ENCODE measurements around the gene PSENEN.
"Not testable (repeated sequence)": the region's sequence is repeated elsewhere in the genome, so short reads cannot be mapped to it uniquely, and the experiment has no call there.

Gene PSENEN

DNA sequence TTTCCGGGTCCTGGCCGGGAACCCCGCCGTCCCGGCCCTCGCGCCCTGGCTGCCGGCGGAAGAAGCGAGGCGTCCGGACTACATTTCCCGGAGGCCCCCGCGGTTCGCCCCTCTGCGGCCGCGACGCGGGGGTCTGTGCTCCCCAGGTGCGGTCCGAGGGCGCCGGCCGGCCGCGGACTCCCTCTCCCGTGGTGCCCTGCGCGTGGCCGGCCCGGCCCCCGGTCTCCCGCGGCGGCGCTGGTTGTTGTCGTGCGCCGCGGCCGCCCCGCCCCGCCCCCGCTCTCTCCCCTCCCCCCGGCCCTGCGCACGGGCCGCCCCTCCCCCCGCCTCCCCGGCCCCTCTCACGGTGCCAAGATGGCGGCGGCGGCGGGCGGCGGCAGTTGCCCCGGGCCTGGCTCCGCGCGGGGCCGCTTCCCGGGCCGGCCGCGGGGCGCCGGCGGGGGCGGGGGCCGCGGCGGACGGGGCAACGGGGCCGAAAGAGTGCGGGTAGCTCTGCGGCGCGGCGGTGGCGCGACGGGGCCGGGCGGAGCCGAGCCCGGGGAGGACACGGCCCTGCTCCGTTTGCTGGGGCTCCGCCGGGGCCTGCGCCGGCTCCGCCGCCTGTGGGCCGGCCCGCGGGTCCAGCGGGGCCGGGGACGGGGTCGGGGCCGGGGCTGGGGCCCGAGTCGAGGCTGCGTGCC is 27.6 kb upstream of the PSENEN start, which contains the start of gene KMT2B:
Gene KMT2B (plus strand): TSS at position 339 of the 680 bp plus-strand sequence. CDS start 16 bp downstream, at position 355.
- Histone ChIP-seq H3K4me3 (peak within 1 kb of the TSS; percentile 71 to 97 (median 91)), H3K27ac (peak within 1 kb of the TSS; percentile 83 to 97 (median 93))

DNA sequence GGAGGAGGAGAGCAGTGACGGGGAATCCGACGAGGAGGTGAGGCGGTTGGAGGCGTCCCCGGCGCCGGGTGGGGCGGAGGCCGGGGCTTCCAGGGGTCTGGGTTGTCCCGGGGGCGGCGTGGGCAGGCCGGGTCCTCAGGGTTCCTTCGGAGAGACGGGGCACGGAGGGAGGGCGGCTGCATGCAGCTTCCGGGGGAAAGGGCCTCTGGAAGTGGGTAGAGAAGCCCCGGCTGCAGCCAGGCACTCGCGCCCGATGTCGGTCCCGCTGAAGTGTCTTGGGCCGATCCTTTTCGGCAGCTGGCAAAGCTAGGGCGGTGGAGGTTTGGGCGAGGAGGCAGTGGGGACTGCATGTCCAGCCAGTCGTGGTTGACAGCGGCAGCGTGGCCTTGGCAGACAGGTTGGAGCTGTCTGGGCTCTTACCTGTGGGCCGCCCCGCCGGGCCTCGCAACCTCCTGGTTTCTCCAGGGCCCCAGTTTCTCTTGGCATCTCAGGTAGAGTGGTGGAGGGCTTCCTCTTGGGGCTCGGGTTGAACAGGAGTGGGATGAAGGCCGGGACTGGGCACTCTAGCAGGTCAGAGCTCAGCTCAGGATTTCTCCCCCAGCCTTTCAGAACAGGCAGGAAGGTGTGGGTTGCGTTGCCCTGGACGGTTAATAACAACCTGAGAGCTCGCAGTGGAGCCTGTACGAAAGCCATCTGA is 27.0 kb upstream of the PSENEN start:
- H3K4me3 ChIP-seq = peak overlapping the region; percentile 71 to 95 (median 86)
- H3K27ac ChIP-seq = peak overlapping the region; percentile 81 to 97 (median 93)

DNA sequence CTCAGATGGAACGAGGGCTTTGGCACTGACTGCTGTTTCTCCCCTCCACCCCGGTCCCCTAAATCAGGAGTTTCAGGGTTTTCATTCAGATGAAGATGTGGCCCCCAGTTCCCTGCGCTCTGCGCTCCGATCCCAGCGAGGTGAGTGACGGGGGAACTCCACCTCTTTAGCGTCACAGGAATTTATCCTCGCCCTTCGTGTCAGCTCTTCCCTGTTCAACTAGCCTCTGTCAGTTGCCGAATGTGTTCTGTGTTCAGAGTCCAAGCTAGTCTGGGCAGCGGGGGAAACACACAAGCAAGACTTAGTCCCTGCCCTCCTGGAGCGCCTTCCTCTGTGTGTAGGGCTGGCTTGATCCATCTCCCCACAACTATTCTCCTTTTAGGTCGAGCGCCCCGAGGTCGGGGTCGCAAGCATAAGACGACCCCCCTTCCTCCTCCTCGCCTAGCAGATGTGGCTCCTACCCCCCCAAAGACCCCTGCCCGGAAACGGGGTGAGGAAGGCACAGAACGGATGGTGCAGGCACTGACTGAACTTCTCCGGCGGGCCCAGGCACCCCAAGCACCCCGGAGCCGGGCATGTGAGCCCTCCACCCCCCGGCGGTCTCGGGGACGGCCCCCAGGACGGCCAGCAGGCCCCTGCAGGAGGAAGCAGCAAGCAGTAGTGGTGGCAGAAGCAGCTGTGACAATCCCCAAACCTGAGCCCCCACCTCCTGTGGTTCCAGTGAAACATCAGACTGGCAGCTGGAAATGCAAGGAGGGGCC is 25.9 kb upstream of the PSENEN start:
- H3K27ac ChIP-seq = peak overlapping the region in 6 of 21 experiments; percentile 82 to 95 (median 94)
- H3K4me3 ChIP-seq = peak overlapping the region in 2 of 7 experiments; percentile 91 to 92

DNA sequence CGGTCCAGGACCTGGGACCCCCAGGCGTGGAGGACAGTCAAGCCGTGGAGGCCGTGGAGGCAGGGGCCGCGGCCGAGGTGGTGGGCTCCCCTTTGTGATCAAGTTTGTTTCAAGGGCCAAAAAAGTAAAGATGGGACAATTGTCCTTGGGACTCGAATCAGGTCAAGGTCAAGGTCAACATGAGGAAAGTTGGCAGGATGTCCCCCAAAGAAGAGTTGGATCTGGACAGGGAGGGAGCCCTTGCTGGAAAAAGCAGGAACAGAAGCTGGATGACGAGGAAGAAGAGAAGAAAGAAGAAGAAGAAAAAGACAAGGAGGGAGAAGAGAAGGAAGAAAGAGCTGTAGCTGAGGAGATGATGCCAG is 25.3 kb upstream of the PSENEN start:
- Histone ChIP-seq H3K27ac (no peak overlapping the region), H3K4me3 (no peak overlapping the region)

DNA sequence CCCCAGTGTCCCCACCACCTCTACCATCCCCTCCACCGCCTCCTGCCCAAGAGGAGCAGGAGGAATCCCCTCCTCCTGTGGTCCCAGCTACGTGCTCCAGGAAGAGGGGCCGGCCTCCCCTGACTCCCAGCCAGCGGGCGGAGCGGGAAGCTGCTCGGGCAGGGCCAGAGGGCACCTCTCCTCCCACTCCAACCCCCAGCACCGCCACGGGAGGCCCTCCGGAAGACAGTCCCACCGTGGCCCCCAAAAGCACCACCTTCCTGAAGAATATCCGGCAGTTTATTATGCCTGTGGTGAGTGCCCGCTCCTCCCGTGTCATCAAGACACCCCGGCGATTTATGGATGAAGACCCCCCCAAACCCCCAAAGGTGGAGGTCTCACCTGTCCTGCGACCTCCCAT is 24.8 kb upstream of the PSENEN start:
- Histone ChIP-seq H3K4me3 (no peak overlapping the region), H3K27ac (no peak overlapping the region)

DNA sequence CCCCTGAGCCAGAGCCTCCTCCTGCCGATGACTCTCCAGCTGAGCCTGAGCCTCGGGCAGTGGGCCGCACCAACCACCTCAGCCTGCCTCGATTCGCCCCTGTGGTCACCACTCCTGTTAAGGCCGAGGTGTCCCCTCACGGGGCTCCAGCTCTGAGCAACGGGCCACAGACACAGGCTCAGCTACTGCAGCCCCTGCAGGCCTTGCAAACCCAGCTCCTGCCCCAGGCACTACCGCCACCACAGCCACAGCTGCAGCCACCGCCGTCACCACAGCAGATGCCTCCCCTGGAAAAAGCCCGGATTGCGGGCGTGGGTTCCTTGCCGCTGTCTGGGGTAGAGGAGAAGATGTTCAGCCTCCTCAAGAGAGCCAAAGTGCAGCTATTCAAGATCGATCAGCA is 24.1 kb upstream of the PSENEN start:
- Histone ChIP-seq H3K4me3 (no peak overlapping the region), H3K27ac (no peak overlapping the region)

DNA sequence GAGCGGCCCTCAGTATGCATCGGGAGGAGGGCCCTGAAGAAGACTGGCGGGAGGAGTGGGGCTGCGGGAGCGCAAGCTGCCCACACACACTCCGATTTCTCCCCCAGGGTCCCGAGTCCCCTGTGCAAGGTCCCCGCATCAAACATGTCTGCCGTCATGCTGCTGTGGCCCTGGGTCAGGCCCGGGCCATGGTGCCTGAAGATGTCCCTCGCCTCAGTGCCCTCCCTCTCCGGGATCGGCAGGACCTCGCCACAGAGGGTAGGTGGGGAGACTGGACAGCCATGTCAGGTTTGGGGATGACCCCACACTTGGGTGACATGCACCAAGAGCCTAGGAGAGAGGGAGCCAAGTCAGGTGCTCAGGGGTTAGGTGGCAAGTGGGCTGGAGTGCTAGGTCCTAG is 23.0 kb upstream of the PSENEN start:
- no peak overlapping the region for H3K27ac ChIP-seq
- no peak overlapping the region for H3K4me3 ChIP-seq

DNA sequence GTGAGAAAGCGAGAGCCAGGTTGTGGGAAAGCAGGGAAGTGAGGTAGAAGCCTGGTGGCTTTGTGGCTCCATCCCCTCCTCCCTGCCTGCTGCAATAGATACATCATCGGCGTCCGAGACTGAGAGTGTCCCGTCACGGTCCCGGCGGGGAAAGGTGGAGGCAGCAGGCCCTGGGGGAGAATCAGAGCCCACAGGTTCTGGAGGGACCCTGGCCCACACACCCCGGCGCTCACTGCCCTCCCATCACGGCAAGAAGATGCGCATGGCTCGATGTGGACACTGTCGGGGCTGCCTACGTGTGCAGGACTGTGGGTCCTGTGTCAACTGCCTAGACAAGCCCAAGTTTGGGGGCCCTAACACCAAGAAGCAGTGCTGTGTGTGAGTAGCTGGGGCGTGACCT is 22.6 kb upstream of the PSENEN start:
- no peak overlapping the region for H3K27ac ChIP-seq
- no peak overlapping the region for H3K4me3 ChIP-seq

DNA sequence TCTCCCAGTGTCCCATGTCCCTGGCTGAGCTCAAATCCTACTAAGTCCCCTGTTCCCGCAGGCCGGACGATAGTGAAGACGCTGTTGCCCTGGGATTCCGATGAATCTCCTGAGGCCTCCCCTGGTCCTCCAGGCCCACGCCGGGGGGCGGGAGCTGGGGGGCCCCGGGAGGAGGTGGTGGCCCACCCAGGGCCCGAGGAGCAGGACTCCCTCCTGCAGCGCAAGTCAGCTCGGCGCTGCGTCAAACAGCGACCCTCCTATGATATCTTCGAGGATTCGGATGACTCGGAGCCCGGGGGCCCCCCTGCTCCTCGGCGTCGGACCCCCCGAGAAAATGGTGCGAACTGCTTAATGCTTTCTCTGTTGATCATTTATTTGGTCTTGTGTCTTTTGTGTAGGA is 21.8 kb upstream of the PSENEN start:
- H3K27ac ChIP-seq = no peak overlapping the region
- H3K4me3 ChIP-seq = no peak overlapping the region

DNA sequence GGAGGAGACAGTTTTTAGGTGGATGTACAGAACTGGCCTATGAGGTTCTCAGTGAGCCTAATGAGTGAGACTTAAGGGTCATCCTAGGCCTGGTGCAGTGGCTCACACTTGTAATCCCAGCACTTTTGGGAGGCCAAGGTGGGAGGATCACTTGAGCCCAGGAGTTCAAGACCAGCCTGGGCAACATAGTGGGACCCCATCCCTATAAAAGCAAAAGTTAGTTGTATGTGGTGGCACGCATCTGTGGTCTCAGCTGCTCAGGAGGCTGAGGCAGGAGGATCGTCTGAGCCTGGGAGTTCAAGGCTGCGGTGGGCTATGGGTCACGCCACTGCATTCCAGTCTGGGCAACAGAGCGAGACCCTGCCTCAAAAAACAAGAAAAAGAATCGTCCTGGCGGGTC is 21.3 kb upstream of the PSENEN start:
- H3K4me3 ChIP-seq, H3K27ac ChIP-seq: not testable (repeated sequence)

DNA sequence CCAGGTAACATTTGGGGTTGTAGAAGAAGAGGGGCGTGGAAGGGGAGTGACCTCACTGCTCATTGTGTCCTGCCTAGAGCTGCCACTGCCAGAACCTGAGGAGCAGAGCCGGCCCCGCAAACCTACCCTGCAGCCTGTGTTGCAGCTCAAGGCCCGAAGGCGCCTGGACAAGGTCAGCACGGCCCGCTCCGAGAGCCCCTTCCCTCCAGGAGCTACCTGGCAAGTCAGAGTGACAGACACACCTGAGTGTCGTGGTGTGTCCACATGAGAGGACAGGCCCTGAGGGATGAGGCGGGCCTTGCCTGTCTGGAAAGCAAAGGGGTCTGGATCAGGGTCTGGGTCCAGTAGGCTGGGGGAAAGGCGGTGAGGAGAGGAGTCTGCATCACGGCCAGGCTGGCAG is 20.9 kb upstream of the PSENEN start:
- H3K4me3 ChIP-seq = no peak overlapping the region
- no peak overlapping the region for H3K27ac ChIP-seq

DNA sequence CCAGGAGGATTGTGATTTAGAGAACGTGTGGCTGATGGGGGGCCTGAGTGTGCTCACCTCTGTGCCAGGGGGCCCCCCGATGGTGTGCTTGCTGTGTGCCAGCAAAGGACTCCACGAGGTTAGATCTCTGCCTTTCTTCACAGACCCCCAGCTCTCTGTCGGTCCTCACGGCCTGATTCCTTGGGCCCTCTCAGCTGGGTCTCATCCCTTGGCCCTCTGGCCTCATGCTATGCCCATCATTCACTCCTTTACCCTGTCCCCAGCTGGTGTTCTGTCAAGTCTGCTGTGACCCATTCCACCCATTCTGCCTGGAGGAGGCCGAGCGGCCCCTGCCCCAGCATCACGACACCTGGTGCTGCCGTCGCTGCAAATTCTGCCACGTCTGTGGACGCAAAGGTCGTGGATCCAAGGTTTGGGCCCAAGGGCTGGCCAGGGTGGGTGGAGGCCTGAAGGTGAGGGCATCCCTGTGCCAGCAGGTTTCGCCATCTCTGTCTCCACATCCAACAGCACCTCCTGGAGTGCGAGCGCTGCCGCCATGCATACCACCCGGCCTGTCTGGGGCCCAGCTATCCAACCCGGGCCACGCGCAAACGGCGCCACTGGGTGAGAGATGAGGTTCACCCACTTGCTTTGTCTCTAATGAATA is 20.1 kb upstream of the PSENEN start:
- Histone ChIP-seq H3K4me3 (no peak overlapping the region), H3K27ac (no peak overlapping the region)

DNA sequence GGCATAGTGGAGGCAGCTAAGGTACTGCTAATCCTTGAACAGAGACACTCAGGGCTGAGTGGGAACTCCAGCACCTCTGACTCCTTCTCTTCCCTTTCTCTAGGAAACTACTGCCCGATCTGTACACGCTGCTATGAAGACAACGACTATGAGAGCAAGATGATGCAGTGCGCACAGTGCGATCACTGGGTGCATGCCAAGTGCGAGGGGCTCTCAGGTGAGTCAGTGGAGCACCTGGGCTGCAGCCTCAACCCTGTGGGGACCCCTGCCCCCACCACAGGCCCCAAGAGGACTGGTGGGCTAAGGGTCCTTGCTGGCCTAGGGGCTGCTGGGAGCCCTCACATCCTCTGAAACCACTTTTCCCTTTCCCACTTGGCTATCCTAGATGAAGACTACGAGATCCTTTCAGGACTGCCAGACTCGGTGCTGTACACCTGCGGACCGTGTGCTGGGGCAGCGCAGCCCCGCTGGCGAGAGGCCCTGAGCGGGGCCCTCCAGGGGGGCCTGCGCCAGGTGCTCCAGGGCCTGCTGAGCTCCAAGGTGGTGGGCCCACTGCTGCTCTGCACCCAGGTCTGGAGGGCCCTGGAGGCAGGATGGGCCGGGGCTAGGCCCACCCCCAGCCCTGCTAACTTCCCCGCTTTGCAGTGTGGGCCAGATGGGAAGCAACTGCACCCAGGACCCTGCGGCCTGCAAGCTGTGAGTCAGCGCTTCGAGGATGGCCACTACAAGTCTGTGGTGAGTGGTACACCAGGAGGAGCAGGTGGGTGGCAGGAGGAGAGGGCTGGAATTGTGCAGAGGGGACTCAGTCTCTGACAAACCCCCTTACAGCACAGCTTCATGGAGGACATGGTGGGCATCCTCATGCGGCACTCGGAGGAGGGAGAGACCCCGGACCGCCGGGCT is 18.1 kb upstream of the PSENEN start:
- H3K4me3 ChIP-seq = no peak overlapping the region
- no peak overlapping the region for H3K27ac ChIP-seq

DNA sequence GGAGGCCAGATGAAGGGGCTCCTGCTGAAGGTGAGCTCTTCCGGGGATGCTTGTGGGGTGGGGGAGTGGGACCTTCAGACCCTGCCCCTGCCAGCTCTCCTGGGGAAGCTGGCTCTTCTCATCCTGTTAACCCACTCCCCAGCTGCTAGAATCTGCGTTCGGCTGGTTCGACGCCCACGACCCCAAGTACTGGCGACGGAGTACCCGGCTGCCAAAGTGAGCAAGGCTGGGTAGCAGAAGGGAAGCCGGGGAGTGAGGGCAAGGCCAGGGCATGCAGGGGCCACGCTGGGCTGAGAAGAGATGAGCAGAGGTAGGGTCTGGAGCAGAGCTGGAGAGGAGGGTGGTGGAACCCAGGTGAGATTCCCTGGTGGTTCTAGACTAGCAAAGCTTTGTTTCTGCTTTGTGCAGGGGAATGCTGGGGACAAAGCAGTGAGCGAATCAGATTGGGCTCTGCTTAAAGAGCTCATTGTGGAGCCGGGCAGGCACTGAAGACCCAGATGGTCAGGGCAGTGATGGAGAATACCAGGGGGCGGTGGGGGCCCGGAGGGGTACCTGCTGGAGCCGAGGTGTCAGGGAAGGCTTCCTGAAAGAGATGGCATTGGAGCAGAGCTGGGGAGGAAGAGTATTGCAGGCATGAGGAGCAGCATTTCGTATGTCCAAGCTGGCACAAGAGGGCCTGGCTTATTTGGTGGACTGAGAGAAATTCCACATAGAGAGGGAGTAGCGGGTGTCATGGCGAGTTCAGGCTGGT is 17.3 kb upstream of the PSENEN start:
- Histone ChIP-seq H3K27ac (no peak overlapping the region), H3K4me3 (no peak overlapping the region)

DNA sequence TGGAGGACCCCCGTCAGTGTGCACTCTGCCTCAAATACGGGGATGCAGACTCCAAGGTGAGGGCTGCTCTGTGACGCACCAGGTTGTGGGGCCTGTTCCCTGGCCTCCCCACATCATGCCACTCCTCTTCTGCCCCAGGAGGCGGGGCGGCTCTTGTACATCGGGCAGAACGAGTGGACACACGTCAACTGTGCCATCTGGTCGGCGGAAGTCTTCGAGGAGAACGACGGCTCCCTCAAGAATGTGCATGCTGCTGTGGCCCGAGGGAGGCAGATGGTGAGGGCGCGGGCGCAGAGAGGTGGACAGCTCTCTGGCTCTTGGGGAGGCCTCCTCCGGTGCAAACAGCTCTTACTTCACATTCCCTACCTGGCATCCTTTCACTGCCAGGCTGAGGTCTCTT is 16.4 kb upstream of the PSENEN start:
- Histone ChIP-seq H3K4me3 (no peak overlapping the region), H3K27ac (no peak overlapping the region)

DNA sequence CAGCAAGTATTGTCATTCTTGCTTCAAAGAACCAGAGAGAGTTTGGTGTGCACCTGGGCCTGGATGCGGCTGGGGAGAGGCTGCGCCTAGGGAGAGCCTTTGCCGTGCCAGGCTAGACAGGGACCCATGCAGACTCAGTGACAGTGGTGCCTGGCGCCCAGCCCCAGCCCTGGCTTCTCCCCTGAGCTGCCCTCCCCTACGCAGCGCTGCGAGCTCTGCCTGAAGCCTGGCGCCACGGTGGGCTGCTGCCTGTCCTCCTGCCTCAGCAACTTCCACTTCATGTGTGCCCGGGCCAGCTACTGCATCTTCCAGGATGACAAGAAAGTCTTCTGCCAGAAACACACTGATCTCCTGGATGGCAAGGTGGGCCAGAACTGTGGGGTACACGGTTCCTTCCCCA is 15.7 kb upstream of the PSENEN start:
- H3K4me3 ChIP-seq = no peak overlapping the region
- H3K27ac ChIP-seq = no peak overlapping the region

DNA sequence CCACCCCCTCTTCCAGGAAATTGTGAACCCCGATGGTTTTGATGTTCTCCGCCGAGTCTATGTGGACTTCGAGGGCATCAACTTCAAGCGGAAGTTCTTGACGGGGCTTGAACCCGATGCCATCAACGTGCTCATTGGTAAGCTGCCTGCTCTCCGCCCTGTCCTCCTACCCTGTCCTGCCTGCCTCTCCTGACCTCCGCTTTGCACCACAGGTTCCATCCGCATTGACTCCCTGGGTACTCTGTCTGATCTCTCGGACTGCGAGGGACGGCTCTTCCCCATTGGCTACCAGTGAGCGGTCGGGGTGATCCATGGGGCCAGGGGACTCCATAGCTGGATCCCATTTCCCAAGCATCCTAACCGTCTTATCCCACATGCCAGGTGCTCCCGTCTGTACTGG is 15.1 kb upstream of the PSENEN start:
- Histone ChIP-seq H3K27ac (peak overlapping the region in 2 of 21 experiments; percentile 12 to 17), H3K4me3 (no peak overlapping the region)

DNA sequence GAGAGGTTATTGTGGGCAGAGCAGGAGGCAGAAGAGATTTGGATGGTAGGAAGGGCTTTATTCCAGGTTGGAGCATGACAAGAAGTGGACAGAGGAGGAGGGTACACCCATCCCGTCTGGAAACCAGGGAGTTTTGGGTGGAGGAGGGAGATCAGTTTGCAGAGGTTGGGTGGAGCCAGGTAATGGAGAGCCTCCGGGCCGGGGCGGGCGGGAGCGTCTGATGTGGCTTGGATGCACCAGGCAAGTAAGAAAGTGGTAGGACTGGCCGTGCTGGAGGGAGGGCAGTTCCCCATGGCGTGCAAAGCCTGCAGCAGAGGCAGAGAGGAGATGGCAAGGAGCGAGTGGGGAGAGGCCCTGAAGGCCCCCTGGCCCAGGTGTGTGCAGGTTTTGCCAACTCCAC is 14.1 kb upstream of the PSENEN start:
- Histone ChIP-seq H3K4me3 (no peak overlapping the region), H3K27ac (peak overlapping the region in 1 of 21 experiments; percentile 12)

Measured in skin epidermis (tissue), 12 donors.